SK-N-SH (cell line): ENCODE measurements around the gene MACROD2. TPM values are rescaled to one million over a fixed set of nuclear protein-coding genes. Genes with fewer than 3 reads are reported as not detected.

ENCODE experiments used
- CTCF ChIA-PET: fragments of 300-600, 350-600 bp; formaldehyde crosslinking; extraction: SDS; loops from one replicate; lab custom pipeline; 2021; lab: Yijun Ruan, JAX
- POLR2A ChIA-PET: fragments of 350-600 bp; sonication (Branson Sonifier 250); formaldehyde crosslinking; extraction: SDS; loops from one replicate; lab custom pipeline; 2020; ENCODE audit warnings: antibody characterized with exemption, inconsistent platforms; lab: Yijun Ruan, JAX
- DNase-seq: peaks from one replicate; pipeline ENCODE4 v3.0.0; 2012
- H2AFZ ChIP-seq: fragments of 200-600 bp; sonication (generic); 2 replicates; pipeline ENCODE4 v1.8.1; 2016; ENCODE audit warnings: antibody characterized with exemption, mild to moderate bottlenecking, low read depth
- H3F3A ChIP-seq: fragments of 200-600 bp; sonication (generic); replicated peaks from 2 replicates; pipeline ENCODE3; 2016; ENCODE audit warnings: antibody characterized with exemption, mild to moderate bottlenecking; ENCODE audit not compliant: insufficient read depth
- H3K27ac ChIP-seq, 2 experiments: fragments of 200-500 bp in 1 of 2; fragments of 200-600 bp in 1 of 2; sonication (Bioruptor generic) in 1 of 2; sonication (generic), shearing (Covaris generic) in 1 of 2; 2 replicates each; pipeline versions ENCODE4 v1.5.1 to v1.6.1; 2014 to 2016; ENCODE audit warnings: low read depth in 2 of 2, inconsistent platforms in 1 of 2, low read length in 1 of 2, mild to moderate bottlenecking in 1 of 2, mixed read lengths in 1 of 2
- H3K27me3 ChIP-seq: fragments of 200-600 bp; sonication (generic), shearing (Covaris generic); 2 replicates; pipeline ENCODE4 v1.6.1; 2016; ENCODE audit warnings: mixed run types; ENCODE audit not compliant: insufficient read depth
- H3K36me3 ChIP-seq, 2 experiments: fragments of 200-500 bp in 1 of 2; fragments of 200-600 bp in 1 of 2; sonication (Bioruptor generic) in 1 of 2; sonication (generic) in 1 of 2; replicated peaks in 1 of 2; 2 replicates each; pipeline versions ENCODE3 to v1.5.1; 2014 to 2016; ENCODE audit warnings: low read length in 1 of 2, mild to moderate bottlenecking in 1 of 2; ENCODE audit not compliant: insufficient read depth in 2 of 2, control insufficient read depth in 1 of 2
- H3K4me1 ChIP-seq, 2 experiments: fragments of 200-500 bp in 1 of 2; fragments of 200-600 bp in 1 of 2; sonication (Bioruptor generic) in 1 of 2; sonication (generic), shearing (Covaris generic) in 1 of 2; 2 replicates each; pipeline versions ENCODE4 v1.5.1 to v1.6.1; 2014 to 2016; ENCODE audit warnings: low read depth in 1 of 2, low read length in 1 of 2, mixed run types in 1 of 2; ENCODE audit not compliant: insufficient read depth in 2 of 2, control insufficient read depth in 1 of 2
- H3K4me2 ChIP-seq: fragments of 200-600 bp; sonication (generic), shearing (Covaris generic); 2 replicates; pipeline ENCODE4 v1.6.1; 2017; ENCODE audit warnings: mixed run types
- H3K4me3 ChIP-seq, 2 experiments: fragments of 200-500 bp in 1 of 2; fragments of 200-600 bp in 1 of 2; sonication (Bioruptor generic) in 1 of 2; sonication (generic), shearing (Covaris generic) in 1 of 2; 2 replicates each; pipeline versions ENCODE4 v1.5.1 to v1.8.1; 2014 to 2016; ENCODE audit warnings: low read depth in 2 of 2, inconsistent platforms in 1 of 2, low read length in 1 of 2, mild to moderate bottlenecking in 1 of 2, mixed read lengths in 1 of 2, moderate library complexity in 1 of 2
- H3K79me2 ChIP-seq: fragments of 200-600 bp; sonication (generic); 2 replicates; pipeline ENCODE4 v1.8.1; 2017; ENCODE audit warnings: mild to moderate bottlenecking; ENCODE audit not compliant: insufficient read depth
- H3K9ac ChIP-seq: fragments of 200-600 bp; sonication (generic); 2 replicates; pipeline ENCODE4 v1.6.1; 2017; ENCODE audit warnings: mixed run types
- H3K9me2 ChIP-seq: fragments of 200-600 bp; sonication (generic); 2 replicates; pipeline ENCODE4 v1.6.1; 2017; ENCODE audit warnings: mixed run types
- H3K9me3 ChIP-seq: fragments of 200-600 bp; sonication (generic); 2 replicates; pipeline ENCODE4 v1.6.1; 2017; ENCODE audit warnings: mixed run types, mild to moderate bottlenecking, moderate library complexity
- H4K20me1 ChIP-seq: fragments of 200-600 bp; sonication (generic); 2 replicates; pipeline ENCODE4 v1.6.1; 2017; ENCODE audit warnings: mild to moderate bottlenecking, mixed run types; ENCODE audit not compliant: insufficient read depth
- ELF1 ChIP-seq: IDR thresholded peaks from 2 replicates; pipeline ENCODE4 v1.4.0; 2012
- EZH2phosphoT487 ChIP-seq: fragments of 200-600 bp; sonication (generic); IDR thresholded peaks from 2 replicates; pipeline ENCODE4 v1.6.1; 2017; ENCODE audit warnings: low read depth, mixed run types, mild to moderate bottlenecking, antibody characterized with exemption, moderate library complexity, borderline replicate concordance
- FOXJ3 ChIP-seq: sonication (generic); formaldehyde crosslinking; IDR thresholded peaks from 2 replicates; pipeline ENCODE4 v1.5.1; 2020; ENCODE audit warnings: mild to moderate bottlenecking, missing genetic modification reagents
- FOXM1 ChIP-seq: IDR thresholded peaks from 2 replicates; pipeline ENCODE4 v1.4.0; 2012; ENCODE audit warnings: low read depth, mild to moderate bottlenecking
- GABPA ChIP-seq: IDR thresholded peaks from 2 replicates; pipeline ENCODE4 v1.4.0; 2012; ENCODE audit warnings: low read depth, mild to moderate bottlenecking
- MEF2A ChIP-seq: IDR thresholded peaks from 2 replicates; pipeline ENCODE4 v1.4.0; 2012; ENCODE audit warnings: low read depth, borderline replicate concordance
- NFIC ChIP-seq: IDR thresholded peaks from 2 replicates; pipeline ENCODE4 v1.4.0; 2012; ENCODE audit warnings: borderline replicate concordance
- POLR2AphosphoS5 ChIP-seq: IDR thresholded peaks from 2 replicates; pipeline ENCODE4 v1.6.1; 2012; ENCODE audit warnings: low read depth, low read length
- RCOR1 ChIP-seq: fragments of 150-350 bp; IDR thresholded peaks from 2 replicates; pipeline ENCODE4 v1.6.1; 2017; ENCODE audit warnings: antibody characterized with exemption, low read length
- RXRA ChIP-seq: IDR thresholded peaks from 2 replicates; pipeline ENCODE4 v1.4.0; 2012; ENCODE audit warnings: low read depth, mild to moderate bottlenecking, borderline replicate concordance
- SIN3A ChIP-seq: IDR thresholded peaks from 2 replicates; pipeline ENCODE4 v1.6.1; 2012; ENCODE audit warnings: low read depth, mild to moderate bottlenecking, low read length, moderate library complexity, borderline replicate concordance
- TAF1 ChIP-seq: IDR thresholded peaks from 2 replicates; pipeline ENCODE4 v1.6.1; 2012; ENCODE audit warnings: low read depth, mild to moderate bottlenecking, low read length, moderate library complexity, borderline replicate concordance
- WGBS: methylation state at CpG from one replicate; pipeline ENCODE4 v1.1.6; 2017; ENCODE audit warnings: low lambda C conversion rate; 5-methylcytosine and 5-hydroxymethylcytosine counted together
- polyA plus RNA-seq, 3 experiments: library from polyadenylated mRNA; depleted of rRNA; stranded (reverse); fragments of >200 nt; gene quantifications; 2 replicates each; pipeline ENCODE4 v1.2.3, GENCODE V29; 2012
- TF ChIP-seq, protein P1 (sequence below): fragments of 150-350 bp; IDR thresholded peaks from 2 replicates; pipeline ENCODE4 v1.6.1; 2016; ENCODE audit warnings: mild to moderate bottlenecking, low read depth, low read length
- TF ChIP-seq, protein P2 (sequence below): IDR thresholded peaks from 2 replicates; pipeline ENCODE4; 2012
- TF ChIP-seq, protein P3 (sequence below): IDR thresholded peaks from 2 replicates; pipeline ENCODE4 v1.4.0; 2012; ENCODE audit warnings: low read depth, borderline replicate concordance
- TF ChIP-seq, protein P4 (sequence below): IDR thresholded peaks from 2 replicates; pipeline ENCODE4 v1.4.0; 2012; ENCODE audit warnings: low read depth, borderline replicate concordance

Gene MACROD2
- polyA plus RNA-seq, 1 of the 3 experiments (the other 2 are of a cell fraction), result 0.33 TPM

DNA sequence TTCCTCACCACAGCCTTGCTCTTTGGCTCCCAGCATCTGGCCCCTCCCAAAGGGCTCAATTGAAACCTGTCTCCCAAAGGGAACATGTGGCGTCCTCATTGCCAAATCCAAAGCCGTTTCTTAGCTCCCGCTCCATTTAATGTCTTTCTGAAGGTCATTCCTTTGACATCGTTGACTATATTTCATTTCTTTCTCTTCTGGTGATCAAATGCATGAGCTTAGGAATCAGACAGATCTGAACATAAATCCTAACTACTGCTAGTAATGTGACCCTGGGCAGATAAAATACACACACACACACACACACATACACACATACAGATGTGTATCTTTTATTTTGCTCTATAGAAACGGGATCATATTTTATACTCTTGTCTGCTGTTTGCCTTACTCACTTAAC, 1306.8 kb downstream of the MACROD2 start:
- no peaks in the 10 kb centered on the region for H3K36me3 ChIP-seq
- no peaks in the 10 kb centered on the region for H3K79me2 ChIP-seq
- POLR2A ChIA-PET, result no interaction called here
- no peaks in the 10 kb centered on the region for H3K9me2 ChIP-seq
- CTCF ChIA-PET, result no interaction called here
- no peaks in the 10 kb centered on the region for H4K20me1 ChIP-seq
- WGBS, result 65% methylated on average over 5 of the region's 5 CpGs
- no peaks in the 10 kb centered on the region for H3F3A ChIP-seq
- TF ChIP-seq FOXJ3 (CRISPR knock-in tag), result no peak
- no peak for TF ChIP-seq GABPA
- TF ChIP-seq SIN3A, result no peak
- no peak for TF ChIP-seq NFIC
- no peak for TF ChIP-seq FOXM1
- TF ChIP-seq, protein P1, sequence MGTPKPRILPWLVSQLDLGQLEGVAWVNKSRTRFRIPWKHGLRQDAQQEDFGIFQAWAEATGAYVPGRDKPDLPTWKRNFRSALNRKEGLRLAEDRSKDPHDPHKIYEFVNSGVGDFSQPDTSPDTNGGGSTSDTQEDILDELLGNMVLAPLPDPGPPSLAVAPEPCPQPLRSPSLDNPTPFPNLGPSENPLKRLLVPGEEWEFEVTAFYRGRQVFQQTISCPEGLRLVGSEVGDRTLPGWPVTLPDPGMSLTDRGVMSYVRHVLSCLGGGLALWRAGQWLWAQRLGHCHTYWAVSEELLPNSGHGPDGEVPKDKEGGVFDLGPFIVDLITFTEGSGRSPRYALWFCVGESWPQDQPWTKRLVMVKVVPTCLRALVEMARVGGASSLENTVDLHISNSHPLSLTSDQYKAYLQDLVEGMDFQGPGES, result no peak
- TF ChIP-seq EZH2phosphoT487, result no peak
- TF ChIP-seq, protein P2, sequence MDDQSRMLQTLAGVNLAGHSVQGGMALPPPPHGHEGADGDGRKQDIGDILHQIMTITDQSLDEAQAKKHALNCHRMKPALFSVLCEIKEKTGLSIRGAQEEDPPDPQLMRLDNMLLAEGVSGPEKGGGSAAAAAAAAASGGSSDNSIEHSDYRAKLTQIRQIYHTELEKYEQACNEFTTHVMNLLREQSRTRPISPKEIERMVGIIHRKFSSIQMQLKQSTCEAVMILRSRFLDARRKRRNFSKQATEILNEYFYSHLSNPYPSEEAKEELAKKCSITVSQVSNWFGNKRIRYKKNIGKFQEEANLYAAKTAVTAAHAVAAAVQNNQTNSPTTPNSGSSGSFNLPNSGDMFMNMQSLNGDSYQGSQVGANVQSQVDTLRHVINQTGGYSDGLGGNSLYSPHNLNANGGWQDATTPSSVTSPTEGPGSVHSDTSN, result no peak
- no peak overlapping the region for H3K27ac ChIP-seq
- H2AFZ ChIP-seq, result no peak overlapping the region
- H3K4me3 ChIP-seq, result no peak overlapping the region
- H3K4me2 ChIP-seq, result no peak overlapping the region
- H3K9ac ChIP-seq, result no peak overlapping the region
- no peak for DNase-seq
- no peaks in the 10 kb centered on the region for H3K27me3 ChIP-seq
- no peaks in the 10 kb centered on the region for H3K4me1 ChIP-seq
- H3K9me3 ChIP-seq, result no peaks in the 10 kb centered on the region

DNA sequence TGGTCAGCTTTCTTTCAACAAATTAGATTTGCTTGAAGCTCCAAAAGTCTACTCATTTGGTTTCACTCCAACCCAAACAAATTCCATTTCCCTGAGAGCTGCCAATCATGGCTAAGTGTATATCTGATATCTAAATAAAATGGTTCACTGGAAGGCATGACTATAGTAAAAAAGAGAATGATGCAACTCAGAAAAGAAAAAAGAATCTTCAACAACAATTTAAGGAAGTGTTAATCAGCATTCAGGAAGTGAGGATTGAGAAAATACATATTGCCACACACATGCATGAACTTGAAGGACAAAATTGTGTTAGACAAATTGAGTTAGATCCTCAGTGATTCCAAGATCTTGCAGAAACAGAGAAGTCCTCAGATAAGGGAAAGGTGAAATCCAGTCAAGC, 1315.0 kb downstream of the MACROD2 start:
- Histone ChIP-seq H3K27ac (no peak overlapping the region), H3K9me2 (no peaks in the 10 kb centered on the region), H3K36me3 (no peaks in the 10 kb centered on the region), H4K20me1 (no peaks in the 10 kb centered on the region), H3K9ac (no peak overlapping the region), H3K9me3 (no peaks in the 10 kb centered on the region), H3K4me1 (no peaks in the 10 kb centered on the region)
- POLR2A ChIA-PET, result no interaction called here
- TF ChIP-seq RCOR1 (no peak), FOXM1 (no peak), TAF1 (no peak)
- TF ChIP-seq, all 33 proteins: peak for 0
- Histone ChIP-seq H3K27me3 (no peaks in the 10 kb centered on the region), H3K4me2 (no peak overlapping the region), H3K79me2 (no peaks in the 10 kb centered on the region), H2AFZ (no peak overlapping the region), H3K4me3 (no peak overlapping the region), H3F3A (no peaks in the 10 kb centered on the region)
- CTCF ChIA-PET, result interaction anchor here (0.6 kb wide), 1 partner anchor 12 kb away, joined by 3 read pairs; no protein-coding TSS in a partner anchor
- no peak for DNase-seq

DNA sequence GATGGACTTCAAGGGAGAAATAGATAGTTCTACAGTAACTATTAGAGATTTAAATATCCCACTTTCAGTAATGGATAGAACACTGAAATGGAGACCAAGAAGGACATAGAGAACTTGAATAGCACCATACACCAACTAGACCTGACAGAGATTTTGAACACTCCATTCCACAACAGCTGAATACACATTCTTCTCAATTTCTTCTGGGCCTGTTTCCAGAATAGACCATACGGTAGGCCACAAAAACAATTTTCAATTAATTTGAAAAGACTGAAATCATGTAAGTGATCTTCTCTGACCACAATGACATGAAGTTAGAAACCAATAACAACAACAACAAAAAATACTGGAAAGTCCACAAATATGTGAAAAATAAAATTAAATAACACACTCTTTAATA, 1321.2 kb downstream of the MACROD2 start:
- Histone ChIP-seq H3K79me2 (no peaks in the 10 kb centered on the region), H3K9ac (no peak overlapping the region), H3K27me3 (no peaks in the 10 kb centered on the region), H3F3A (no peaks in the 10 kb centered on the region), H3K4me2 (no peak overlapping the region), H3K9me2 (no peaks in the 10 kb centered on the region), H2AFZ (no peak overlapping the region), H3K4me3 (no peak overlapping the region), H3K27ac (no peak overlapping the region), H3K4me1 (no peaks in the 10 kb centered on the region), H4K20me1 (no peaks in the 10 kb centered on the region), H3K9me3 (no peaks in the 10 kb centered on the region), H3K36me3 (no peaks in the 10 kb centered on the region)
- 72% methylated on average over 1 of the region's 1 CpG for WGBS
- no peak for DNase-seq
- ChIA-PET CTCF (no interaction called here), POLR2A (no interaction called here)
- TF ChIP-seq MEF2A (no peak), RXRA (no peak), ELF1 (no peak), POLR2AphosphoS5 (no peak), TAF1 (no peak)
- TF ChIP-seq, protein P3, sequence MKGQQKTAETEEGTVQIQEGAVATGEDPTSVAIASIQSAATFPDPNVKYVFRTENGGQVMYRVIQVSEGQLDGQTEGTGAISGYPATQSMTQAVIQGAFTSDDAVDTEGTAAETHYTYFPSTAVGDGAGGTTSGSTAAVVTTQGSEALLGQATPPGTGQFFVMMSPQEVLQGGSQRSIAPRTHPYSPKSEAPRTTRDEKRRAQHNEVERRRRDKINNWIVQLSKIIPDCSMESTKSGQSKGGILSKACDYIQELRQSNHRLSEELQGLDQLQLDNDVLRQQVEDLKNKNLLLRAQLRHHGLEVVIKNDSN, result no peak
- TF ChIP-seq, protein P4, sequence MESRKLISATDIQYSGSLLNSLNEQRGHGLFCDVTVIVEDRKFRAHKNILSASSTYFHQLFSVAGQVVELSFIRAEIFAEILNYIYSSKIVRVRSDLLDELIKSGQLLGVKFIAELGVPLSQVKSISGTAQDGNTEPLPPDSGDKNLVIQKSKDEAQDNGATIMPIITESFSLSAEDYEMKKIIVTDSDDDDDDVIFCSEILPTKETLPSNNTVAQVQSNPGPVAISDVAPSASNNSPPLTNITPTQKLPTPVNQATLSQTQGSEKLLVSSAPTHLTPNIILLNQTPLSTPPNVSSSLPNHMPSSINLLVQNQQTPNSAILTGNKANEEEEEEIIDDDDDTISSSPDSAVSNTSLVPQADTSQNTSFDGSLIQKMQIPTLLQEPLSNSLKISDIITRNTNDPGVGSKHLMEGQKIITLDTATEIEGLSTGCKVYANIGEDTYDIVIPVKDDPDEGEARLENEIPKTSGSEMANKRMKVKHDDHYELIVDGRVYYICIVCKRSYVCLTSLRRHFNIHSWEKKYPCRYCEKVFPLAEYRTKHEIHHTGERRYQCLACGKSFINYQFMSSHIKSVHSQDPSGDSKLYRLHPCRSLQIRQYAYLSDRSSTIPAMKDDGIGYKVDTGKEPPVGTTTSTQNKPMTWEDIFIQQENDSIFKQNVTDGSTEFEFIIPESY, result no peak
- TF ChIP-seq, protein P1, result no peak
